ENCODE measurements around the gene LIPE. TPM values are rescaled to one million over a fixed set of nuclear protein-coding genes. Genes with fewer than 3 reads are reported as not detected.
A peak's percentile ranks its signal among the peaks of the same experiment; 100 is the strongest.

Gene LIPE
- total RNA-seq, result 100 to 1,000 TPM in 3 of 4 donors, 10 to 100 TPM in 1; 77.1 to 717 (median 234) TPM

- H3K36me3 ChIP-seq, result no peaks in the 10 kb centered on the region
- no peak for DNase-seq (ENCODE audit: low spot score in 2 of 2)
- 53 to 64% methylated on average over 4 of the region's 4 CpGs for WGBS, 2 donors
- peaks cover 0 to 36% of the 10 kb centered on the region in 2 donors for H3K27me3 ChIP-seq
- TF ChIP-seq POLR2A (IDR thresholded peaks at IDR 0.05) (no peak), EP300 (IDR thresholded peaks at IDR 0.05) (no peak), CTCF (IDR thresholded peaks at IDR 0.05) (no peak)
- H3K4me3 ChIP-seq, result no peak within 1 kb of the TSS
- no peaks in the 10 kb centered on the region for H3K9me3 ChIP-seq
- H3K4me1 ChIP-seq, result peaks cover 0 to 23% (median 9%) of the 10 kb centered on the region in 4 donors
- no peak within 1 kb of the TSS for H3K27ac ChIP-seq
Measured at GRCh38 chr19:42427313-42427712, at the start of gene LIPE. LIPE (minus strand) TSS chr19:42427388; CDS start chr19:42427149, 239 bp downstream.

GRCh38 chr19:42475366-42475765 is 48.2 kb upstream of the LIPE start:
- no peak overlapping the region for H3K27ac ChIP-seq
- no peaks in the 10 kb centered on the region for H3K27me3 ChIP-seq
- no peaks in the 10 kb centered on the region for H3K9me3 ChIP-seq
- no peak for TF ChIP-seq EP300 (IDR thresholded peaks at IDR 0.05)
- TF ChIP-seq POLR2A (IDR thresholded peaks at IDR 0.05), result no peak
- no peak for TF ChIP-seq CTCF (IDR thresholded peaks at IDR 0.05)
- 78 to 89% methylated on average over 4 of the region's 4 CpGs for WGBS, 2 donors
- H3K36me3 ChIP-seq, result no peaks in the 10 kb centered on the region
- no peak for DNase-seq (ENCODE audit: low spot score in 2 of 2)
- H3K4me3 ChIP-seq, result no peak overlapping the region
- H3K4me1 ChIP-seq, result peaks cover 0 to 3% (median 0%) of the 10 kb centered on the region in 4 donors

GRCh38 chr19:42474743-42475142 is 47.6 kb upstream of the LIPE start:
- Histone ChIP-seq H3K27ac (peak overlapping the region in 1 of 4 donors; percentile 46), H3K27me3 (no peaks in the 10 kb centered on the region), H3K4me1 (peaks cover 0 to 3% (median 0%) of the 10 kb centered on the region in 4 donors), H3K36me3 (no peaks in the 10 kb centered on the region), H3K4me3 (no peak overlapping the region), H3K9me3 (no peaks in the 10 kb centered on the region)
- no peak for DNase-seq (ENCODE audit: low spot score in 2 of 2)
- no peak for TF ChIP-seq POLR2A (IDR thresholded peaks at IDR 0.05)
- TF ChIP-seq CTCF (IDR thresholded peaks at IDR 0.05), result no peak
- no peak for TF ChIP-seq EP300 (IDR thresholded peaks at IDR 0.05)
- 39 to 49% methylated on average over 4 of the region's 4 CpGs for WGBS, 2 donors

- peaks cover 0 to 6% (median 0%) of the 10 kb centered on the region in 4 donors for H3K4me1 ChIP-seq
- WGBS, 2 donors, result 38 to 51% methylated on average over 6 of the region's 6 CpGs
- TF ChIP-seq CTCF (IDR thresholded peaks at IDR 0.05), result no peak
- no peak for TF ChIP-seq EP300 (IDR thresholded peaks at IDR 0.05)
- no peak for TF ChIP-seq POLR2A (IDR thresholded peaks at IDR 0.05)
- no peak overlapping the region for H3K27ac ChIP-seq
- no peaks in the 10 kb centered on the region for H3K36me3 ChIP-seq
- no peak overlapping the region for H3K4me3 ChIP-seq
- no peaks in the 10 kb centered on the region for H3K27me3 ChIP-seq
- DNase-seq (ENCODE audit: low spot score in 2 of 2), result no peak
- no peaks in the 10 kb centered on the region for H3K9me3 ChIP-seq
Measured at GRCh38 chr19:42473686-42474085, 46.5 kb upstream of the LIPE start.

GRCh38 chr19:42472402-42473147 is 45.4 kb upstream of the LIPE start:
- H3K4me3 ChIP-seq, result no peak overlapping the region
- H3K4me1 ChIP-seq, result peaks cover 0 to 12% (median 0%) of the 10 kb centered on the region in 4 donors
- no peaks in the 10 kb centered on the region for H3K36me3 ChIP-seq
- H3K9me3 ChIP-seq, result no peaks in the 10 kb centered on the region
- TF ChIP-seq CTCF (IDR thresholded peaks at IDR 0.05) (no peak), POLR2A (IDR thresholded peaks at IDR 0.05) (no peak), EP300 (IDR thresholded peaks at IDR 0.05) (no peak)
- H3K27ac ChIP-seq, result no peak overlapping the region
- H3K27me3 ChIP-seq, result no peaks in the 10 kb centered on the region
- 84 to 94% methylated on average over 7 of the region's 7 CpGs for WGBS, 2 donors
- DNase-seq (ENCODE audit: low spot score in 2 of 2), result no peak

All from tibial nerve (tissue), 4 donors.